GM19397 (cell line): Measurements from ENCODE around the gene TSPAN3.

ENCODE experiments used
- ATAC-seq: cut with Tn5 transposase; IDR thresholded peaks from one replicate; pipeline ENCODE4 v1.9.1; 2021; ENCODE audit warnings: mild to moderate bottlenecking, moderate library complexity; ENCODE audit not compliant: unreplicated experiment

The TSPAN3 gene

GRCh38 chr15:77025083-77025901, 45.6 kb downstream of the TSPAN3 start:
- ATAC-seq: no peak

DNA sequence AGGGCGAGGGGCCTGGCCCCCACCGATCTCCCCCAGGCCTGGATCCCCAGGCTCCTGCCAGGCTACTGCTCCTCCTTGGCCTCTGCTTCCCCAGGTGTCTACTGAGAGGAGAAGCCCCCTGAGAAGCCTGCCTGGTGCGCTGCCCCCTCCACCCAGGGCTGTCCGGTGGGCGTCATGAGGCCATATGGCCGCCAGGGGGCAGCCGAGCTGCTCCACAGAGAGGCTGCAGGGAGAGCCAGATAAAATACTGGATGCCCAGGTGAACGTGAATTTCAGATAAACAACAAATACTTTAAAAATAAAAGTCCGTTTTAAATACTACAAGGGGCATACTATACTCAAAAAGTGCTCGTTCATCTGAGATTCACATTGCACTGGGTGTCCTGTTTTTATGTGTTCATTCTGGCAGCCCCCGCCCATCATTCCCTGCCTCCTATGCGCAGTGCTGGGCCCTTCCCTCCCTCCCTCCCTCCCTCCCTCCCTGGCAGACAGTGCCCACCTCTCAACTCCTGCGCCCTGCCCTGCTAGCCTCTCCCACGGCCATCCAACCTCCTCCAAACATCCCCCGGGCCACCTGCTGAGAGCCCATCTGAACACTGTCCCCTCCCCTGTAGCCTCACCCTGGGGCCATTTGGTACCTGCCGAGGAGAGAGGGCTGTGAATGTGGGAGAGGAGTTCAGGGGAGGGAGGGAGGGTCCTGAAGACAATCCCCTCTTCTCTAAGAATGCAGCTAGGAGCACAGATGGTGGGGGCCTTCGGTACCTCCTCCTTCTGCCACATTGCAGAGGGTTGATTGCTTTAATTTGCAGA, 46.4 kb downstream of the TSPAN3 start:
- no peak for ATAC-seq

- no peak for ATAC-seq
Measured at GRCh38 chr15:77023576-77024272, 47.2 kb downstream of the TSPAN3 start.

DNA sequence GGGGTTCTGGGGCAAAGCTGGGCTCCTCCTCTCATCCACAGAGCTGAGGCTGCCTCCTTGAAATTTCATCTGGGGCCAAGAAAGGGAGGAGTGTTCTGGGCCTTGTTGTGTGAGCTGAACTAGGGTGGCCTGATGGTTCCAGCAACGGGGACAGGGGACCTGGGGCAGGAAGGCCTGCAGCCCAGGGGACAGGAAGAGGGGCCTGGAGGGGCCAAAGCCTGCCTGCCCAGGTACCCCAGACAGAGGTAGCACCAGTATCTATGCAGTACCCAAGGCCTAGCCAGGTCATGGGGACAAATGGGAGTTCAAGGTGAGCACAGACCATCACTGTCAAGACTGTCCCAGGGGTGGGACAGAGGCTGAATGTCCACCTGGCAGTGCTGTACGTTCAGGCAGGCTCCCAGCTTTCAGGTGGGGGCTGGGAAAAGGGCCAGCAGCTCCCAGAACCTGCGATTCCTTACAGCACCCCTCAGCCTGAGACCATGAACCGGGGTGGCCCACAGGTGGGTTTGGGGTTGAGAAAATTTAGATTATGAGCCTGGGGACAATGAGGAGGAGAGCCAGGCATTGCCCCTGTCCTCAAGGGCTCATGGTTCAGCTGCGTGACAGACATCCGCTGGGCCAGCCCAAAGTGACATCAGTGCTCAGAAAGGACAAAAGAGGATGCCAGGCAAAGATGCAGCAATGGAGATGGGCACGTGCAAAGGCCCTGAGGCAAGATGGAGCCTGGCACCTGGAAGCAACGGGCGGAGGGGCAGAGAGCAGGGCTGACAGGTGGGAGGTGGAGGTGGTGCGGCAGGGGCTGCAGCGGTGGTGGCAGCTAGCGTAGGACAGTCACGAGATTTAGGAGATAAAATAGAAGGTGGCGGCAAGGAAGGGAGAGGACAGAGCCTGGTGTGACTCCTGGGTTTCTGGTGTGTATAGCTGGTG, 48.0 kb downstream of the TSPAN3 start:
- ATAC-seq: no peak

- no peak for ATAC-seq
Measured at GRCh38 chr15:77021803-77022381, 49.0 kb downstream of the TSPAN3 start.

DNA sequence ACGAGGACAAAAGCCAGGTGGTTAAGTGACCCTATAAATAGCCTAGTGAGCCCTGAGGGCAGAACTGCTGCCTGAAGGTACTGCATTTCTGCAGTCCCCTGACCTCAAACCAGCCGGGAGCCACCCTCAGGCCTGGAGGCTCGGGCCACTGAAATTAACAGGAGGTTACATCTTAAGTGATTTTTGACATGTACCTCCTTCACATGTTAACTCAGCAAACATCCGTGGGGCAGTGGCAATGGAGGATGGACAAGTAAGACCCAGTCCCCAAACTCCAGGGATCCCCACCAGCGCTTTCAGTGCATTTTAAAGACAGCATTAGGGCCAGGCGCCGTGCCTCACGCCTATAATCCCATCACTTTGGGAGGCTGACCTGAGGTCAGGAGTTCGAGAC, 49.8 kb downstream of the TSPAN3 start:
- ATAC-seq: no peak

DNA sequence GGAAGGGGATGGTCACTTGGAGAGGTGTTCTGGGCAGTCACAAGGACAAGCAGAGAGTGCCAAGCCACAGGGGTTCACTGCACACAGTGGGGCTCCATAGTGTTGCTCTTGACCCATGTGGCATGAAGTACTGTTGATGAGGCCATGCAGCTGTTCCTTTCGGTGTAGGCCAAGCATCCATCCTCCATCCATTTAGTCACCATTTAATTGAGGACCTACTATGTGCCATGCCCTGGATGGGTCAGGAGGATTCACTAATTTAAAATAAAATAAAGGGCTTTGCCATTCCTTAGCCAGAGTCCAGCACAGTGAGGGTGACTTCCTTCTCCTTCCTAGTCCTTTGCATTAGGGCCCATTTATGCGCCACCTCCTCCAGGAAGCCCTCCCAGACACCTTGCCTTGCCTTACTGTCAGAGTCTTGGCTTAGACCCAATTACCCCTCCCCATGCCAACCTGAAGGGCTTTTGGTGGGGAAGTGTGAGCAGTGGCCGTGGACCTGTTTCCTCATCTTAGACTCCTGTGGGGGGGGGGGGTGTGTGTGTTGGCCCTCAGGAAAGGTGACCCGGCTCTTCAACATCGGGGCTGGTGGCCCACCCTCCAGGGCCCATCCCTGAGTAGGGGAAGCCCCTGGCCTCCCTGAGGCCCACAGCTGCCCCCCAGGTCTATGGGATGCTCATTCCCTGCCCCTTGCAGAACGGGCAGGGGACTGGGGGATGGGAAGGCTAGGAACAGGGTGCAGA, 50.4 kb downstream of the TSPAN3 start:
- ATAC-seq: no peak

DNA sequence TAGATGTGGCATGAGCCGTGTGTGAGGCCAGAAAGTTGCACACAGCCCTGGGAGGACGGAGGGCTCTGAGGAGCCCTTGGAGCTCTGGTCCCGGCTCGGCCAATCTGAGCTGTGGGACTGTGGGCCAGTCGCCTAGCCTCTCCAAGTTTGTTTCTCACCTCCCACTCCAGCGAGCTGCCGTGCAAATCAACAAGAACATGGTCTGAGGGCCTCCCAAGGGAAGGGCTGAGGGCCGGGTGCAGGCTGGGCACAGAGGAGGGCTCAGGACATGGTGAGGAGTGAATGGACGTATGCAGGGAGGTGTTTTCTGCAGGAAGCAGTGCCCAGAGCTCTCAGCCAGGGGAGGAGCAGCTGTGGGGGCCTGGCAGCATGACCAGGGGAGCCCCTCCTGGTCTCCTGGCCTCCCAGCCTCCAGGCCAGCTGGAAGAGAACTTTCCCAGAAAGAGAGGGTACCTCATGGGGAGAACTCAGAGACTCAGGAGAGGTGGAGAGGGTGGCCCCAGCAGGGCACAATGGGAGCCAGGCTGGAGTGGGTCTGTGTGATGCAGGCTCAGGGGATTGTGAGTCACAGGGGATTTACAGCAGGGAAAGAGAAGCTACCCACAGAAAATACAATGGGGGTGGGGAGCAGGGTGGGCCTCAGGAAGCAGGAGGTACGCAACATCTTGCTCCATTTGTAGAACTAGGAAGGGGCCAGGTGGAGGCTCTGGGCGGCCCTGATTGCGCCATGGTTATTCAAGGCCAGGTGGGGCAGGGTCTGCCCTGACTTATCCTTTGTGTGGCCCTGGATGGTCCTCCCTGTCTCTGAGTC, 51.2 kb downstream of the TSPAN3 start:
- no peak for ATAC-seq

GRCh38 chr15:77018796-77019505, 52.0 kb downstream of the TSPAN3 start:
- ATAC-seq: no peak

GRCh38 chr15:77017761-77018720, 52.9 kb downstream of the TSPAN3 start:
- ATAC-seq: no peak

DNA sequence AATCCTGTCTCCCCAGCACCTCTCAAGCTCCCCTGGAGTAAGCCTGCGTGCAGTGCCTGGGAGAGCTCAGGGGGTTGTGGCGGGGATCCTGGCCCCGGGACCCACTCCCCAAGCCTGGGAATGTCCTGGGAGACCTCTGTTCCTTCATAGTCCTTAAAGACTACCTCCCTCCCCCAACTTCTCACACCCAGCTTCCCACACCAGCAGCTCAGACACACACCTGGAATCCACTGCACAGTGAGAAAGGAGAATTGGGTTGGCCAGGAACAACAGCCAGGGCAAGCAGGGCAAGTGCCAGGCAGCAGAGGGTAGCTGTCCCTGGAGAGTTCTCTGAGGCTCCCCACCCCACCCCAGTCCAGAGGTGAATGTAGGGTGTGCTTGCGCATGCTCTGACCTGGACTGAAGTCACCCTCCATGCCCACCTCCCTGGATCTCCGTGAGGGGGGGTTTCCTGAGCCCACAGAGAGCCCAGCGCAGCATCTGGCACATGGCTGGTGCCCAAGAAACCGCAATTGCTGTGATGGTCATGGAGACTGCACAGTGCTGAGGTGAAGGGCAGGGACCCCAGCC, 53.7 kb downstream of the TSPAN3 start:
- no peak for ATAC-seq

DNA sequence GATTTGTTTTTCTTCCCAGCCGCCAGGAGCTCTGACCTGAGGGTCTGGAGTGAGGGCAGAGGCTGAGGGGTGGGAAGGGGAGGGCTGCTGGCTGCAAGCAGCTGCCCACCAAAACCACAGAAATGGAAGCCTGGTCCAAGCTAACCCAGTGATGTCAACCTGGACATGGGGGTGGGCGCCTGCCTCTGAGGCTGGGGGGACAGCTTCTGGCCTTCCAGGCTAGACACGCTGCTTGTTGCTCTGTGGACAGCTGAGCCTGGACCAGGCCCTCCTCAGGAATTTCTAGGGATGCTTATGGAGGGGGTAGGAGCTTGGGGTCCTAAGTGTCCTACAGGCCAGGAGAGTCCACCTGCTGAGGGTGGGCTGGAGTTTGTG, 54.6 kb downstream of the TSPAN3 start:
- ATAC-seq: no peak

DNA sequence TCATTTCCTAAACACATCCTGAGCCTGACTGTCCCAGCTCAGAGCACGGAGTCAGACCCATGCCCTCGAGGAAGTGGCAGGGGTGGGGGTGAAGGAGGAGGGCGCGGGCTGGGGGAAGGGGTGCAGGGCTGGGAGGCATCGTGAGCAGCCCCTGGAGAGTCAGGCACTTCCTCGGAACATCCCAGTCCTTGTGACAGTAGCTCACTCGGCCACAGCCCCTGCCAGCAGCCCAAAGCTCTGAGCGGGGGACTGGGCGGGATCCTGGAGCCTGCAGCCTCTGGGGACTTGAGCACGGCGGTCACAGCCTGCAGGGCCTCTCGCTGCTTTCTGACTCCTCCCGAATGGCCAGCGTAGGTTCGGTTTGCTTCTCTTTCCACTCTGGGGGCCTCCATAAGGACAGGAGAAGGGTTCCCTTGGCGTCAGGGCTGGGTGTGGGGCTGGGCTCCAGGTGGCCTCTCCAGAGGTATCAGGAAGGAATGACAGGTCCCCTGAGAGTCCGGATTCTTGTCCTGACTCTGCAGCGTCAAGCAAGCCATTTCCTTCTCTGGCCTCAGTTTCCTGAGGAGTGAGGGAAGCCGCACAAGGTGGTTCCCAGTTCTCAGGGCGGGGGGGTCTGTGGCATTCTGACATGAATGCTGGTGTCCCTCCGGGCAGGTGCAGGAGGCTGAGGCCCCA, 55.1 kb downstream of the TSPAN3 start:
- ATAC-seq: no peak

- ATAC-seq: no peak
Measured at GRCh38 chr15:77014132-77015081, 56.5 kb downstream of the TSPAN3 start.

DNA sequence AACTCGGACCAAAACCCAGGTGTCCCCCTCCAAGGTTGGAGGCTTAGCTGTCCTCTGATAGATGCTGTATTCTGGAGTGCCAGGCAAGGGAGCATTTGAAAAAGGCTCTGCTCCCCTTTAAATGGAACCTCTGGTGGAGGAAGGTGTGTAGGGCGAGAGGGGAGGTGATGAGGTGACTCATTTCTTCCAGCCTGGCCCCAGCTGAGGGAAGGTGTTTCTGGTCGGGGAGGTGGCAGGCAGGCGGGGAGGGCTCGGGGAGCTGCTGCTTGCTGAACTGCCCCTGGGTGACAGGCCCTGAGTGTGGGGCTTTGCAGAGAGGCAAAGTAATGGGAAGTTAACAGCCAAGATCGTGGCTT, 57.2 kb downstream of the TSPAN3 start:
- ATAC-seq: no peak
